Measurements from ENCODE around the gene PDCD4.

- TF ChIP-seq CTCF (IDR thresholded peaks at IDR 0.05): no peak
- no peak for TF ChIP-seq POLR2A (IDR thresholded peaks at IDR 0.05)
Observed at GRCh38 chr10:110880012-110880411, 8.3 kb downstream of the PDCD4 start.

Data from upper lobe of left lung (tissue), 4 donors.